Measurements from ENCODE around the gene IPO13.

The IPO13 gene

GRCh38 chr1:43990271-43991199, 43.8 kb downstream of the IPO13 start:
- no peak for DNase-seq

GRCh38 chr1:43991200-43991475, 44.4 kb downstream of the IPO13 start:
- no peak for DNase-seq

- peak; percentile 27 for DNase-seq
Measured at GRCh38 chr1:43991476-43992231, 44.9 kb downstream of the IPO13 start, which contains the start of gene CCDC24. TSS of gene CCDC24 (plus strand) at chr1:43991599. CDS start at chr1:43991879, 280 bp downstream.

- no peak for DNase-seq
Measured at GRCh38 chr1:43992232-43992995, 45.7 kb downstream of the IPO13 start.

- DNase-seq, result no peak
Measured at GRCh38 chr1:43993206-43993914, 46.6 kb downstream of the IPO13 start.

- no peak for DNase-seq
Measured at GRCh38 chr1:43994071-43994470, 47.3 kb downstream of the IPO13 start.

- DNase-seq, result no peak
Measured at GRCh38 chr1:43994794-43995790, 48.3 kb downstream of the IPO13 start.

GRCh38 chr1:43995984-43996732, 49.4 kb downstream of the IPO13 start:
- DNase-seq, result no peak

- no peak for DNase-seq
Measured at GRCh38 chr1:43996733-43997115, 50.0 kb downstream of the IPO13 start.

- no peak for DNase-seq
Measured at GRCh38 chr1:43997295-43997999, 50.7 kb downstream of the IPO13 start.

GRCh38 chr1:43998000-43998378, 51.2 kb downstream of the IPO13 start:
- DNase-seq, result no peak

GRCh38 chr1:43999455-43999854, 52.7 kb downstream of the IPO13 start:
- DNase-seq, result no peak

GRCh38 chr1:44000122-44000665, 53.4 kb downstream of the IPO13 start:
- DNase-seq, result no peak

- no peak for DNase-seq
Measured at GRCh38 chr1:44002165-44002564, 55.4 kb downstream of the IPO13 start.

GRCh38 chr1:44002606-44003157, 55.9 kb downstream of the IPO13 start:
- DNase-seq, result no peak

GRCh38 chr1:44008259-44008658, 61.5 kb downstream of the IPO13 start:
- DNase-seq, result no peak

GRCh38 chr1:44010935-44011471, 64.3 kb downstream of the IPO13 start:
- no peak for DNase-seq

- no peak for DNase-seq
Measured at GRCh38 chr1:44012404-44012803, 65.7 kb downstream of the IPO13 start.

Data from cortex of kidney (tissue), 1 donor.